ENCODE measurements around the gene NOSTRIN.
"Not testable (repeated sequence)": the region's sequence is repeated elsewhere in the genome, so short reads cannot be mapped to it uniquely, and the experiment has no call there.

NOSTRIN gene

GRCh38 chr2:168882163-168882562 lies 79.7 kb downstream of the NOSTRIN start:
- DNase-seq (ENCODE audit: low read depth in 2 of 2), result not testable (repeated sequence)

GRCh38 chr2:168884975-168885374 lies 82.5 kb downstream of the NOSTRIN start:
- DNase-seq (ENCODE audit: low read depth in 2 of 2), result no peak

- no peak for DNase-seq (ENCODE audit: low read depth in 2 of 2)
Observed at GRCh38 chr2:168889635-168890005, 87.2 kb downstream of the NOSTRIN start.

- peak; percentile 70 to 76 for DNase-seq (ENCODE audit: low read depth in 2 of 2)
Observed at GRCh38 chr2:168890006-168890782, 87.8 kb downstream of the NOSTRIN start, which contains the start of gene SPC25. Gene SPC25, minus strand, starts transcription at chr2:168890430. Its CDS starts 911 bp downstream, at chr2:168889519.

- no peak for DNase-seq (ENCODE audit: low read depth in 2 of 2)
Observed at GRCh38 chr2:168892327-168892726, 89.9 kb downstream of the NOSTRIN start.

GRCh38 chr2:168894101-168894500 lies 91.7 kb downstream of the NOSTRIN start:
- no peak for DNase-seq (ENCODE audit: low read depth in 2 of 2)

- no peak for DNase-seq (ENCODE audit: low read depth in 2 of 2)
Observed at GRCh38 chr2:168894720-168895119, 92.3 kb downstream of the NOSTRIN start.

- no peak for DNase-seq (ENCODE audit: low read depth in 2 of 2)
Observed at GRCh38 chr2:168895771-168896170, 93.3 kb downstream of the NOSTRIN start.

- no peak for DNase-seq (ENCODE audit: low read depth in 2 of 2)
Observed at GRCh38 chr2:168896783-168897182, 94.3 kb downstream of the NOSTRIN start.

- DNase-seq (ENCODE audit: low read depth in 2 of 2), result no peak
Observed at GRCh38 chr2:168897449-168897848, 95.0 kb downstream of the NOSTRIN start.

- no peak for DNase-seq (ENCODE audit: low read depth in 2 of 2)
Observed at GRCh38 chr2:168901003-168901402, 98.6 kb downstream of the NOSTRIN start, which contains the start of gene G6PC2. Gene G6PC2, plus strand, starts transcription at chr2:168901291. Its CDS starts 41 bp downstream, at chr2:168901332.

GRCh38 chr2:168903888-168904287 lies 101.5 kb downstream of the NOSTRIN start:
- DNase-seq (ENCODE audit: low read depth in 2 of 2), result no peak

- no peak for DNase-seq (ENCODE audit: low read depth in 2 of 2)
Observed at GRCh38 chr2:168904358-168904757, 101.9 kb downstream of the NOSTRIN start.

GRCh38 chr2:168907940-168908662 lies 105.7 kb downstream of the NOSTRIN start:
- DNase-seq (ENCODE audit: low read depth in 2 of 2), result no peak

- DNase-seq (ENCODE audit: low read depth in 2 of 2), result no peak
Observed at GRCh38 chr2:168910330-168910729, 107.9 kb downstream of the NOSTRIN start.

- DNase-seq (ENCODE audit: low read depth in 2 of 2), result no peak
Observed at GRCh38 chr2:168912466-168912865, 110.0 kb downstream of the NOSTRIN start.

GRCh38 chr2:168912901-168913369 lies 110.5 kb downstream of the NOSTRIN start:
- no peak for DNase-seq (ENCODE audit: low read depth in 2 of 2)

GRCh38 chr2:168913495-168913894 lies 111.1 kb downstream of the NOSTRIN start:
- no peak for DNase-seq (ENCODE audit: low read depth in 2 of 2)

Measured in stimulated activated CD4-positive, alpha-beta T cell treated with anti-CD3 and anti-CD28 coated beads, Interleukin-1b, Interleukin-23, amount 100 ng/mL, for 4 hours (primary cell).